Fibroblast of skin of left biceps (primary cell): Measurements from ENCODE around the gene OTP.

Experiments used
- DNase-seq, 2 experiments: peaks; one replicate each; pipeline ENCODE4 v3.0.0-alpha.2; 2013; ENCODE audit warnings: low read depth in 2 of 2

The OTP gene

GRCh38 chr5:77640589-77641396, 2.3 kb upstream of the OTP start:
- DNase-seq: no peak

DNA sequence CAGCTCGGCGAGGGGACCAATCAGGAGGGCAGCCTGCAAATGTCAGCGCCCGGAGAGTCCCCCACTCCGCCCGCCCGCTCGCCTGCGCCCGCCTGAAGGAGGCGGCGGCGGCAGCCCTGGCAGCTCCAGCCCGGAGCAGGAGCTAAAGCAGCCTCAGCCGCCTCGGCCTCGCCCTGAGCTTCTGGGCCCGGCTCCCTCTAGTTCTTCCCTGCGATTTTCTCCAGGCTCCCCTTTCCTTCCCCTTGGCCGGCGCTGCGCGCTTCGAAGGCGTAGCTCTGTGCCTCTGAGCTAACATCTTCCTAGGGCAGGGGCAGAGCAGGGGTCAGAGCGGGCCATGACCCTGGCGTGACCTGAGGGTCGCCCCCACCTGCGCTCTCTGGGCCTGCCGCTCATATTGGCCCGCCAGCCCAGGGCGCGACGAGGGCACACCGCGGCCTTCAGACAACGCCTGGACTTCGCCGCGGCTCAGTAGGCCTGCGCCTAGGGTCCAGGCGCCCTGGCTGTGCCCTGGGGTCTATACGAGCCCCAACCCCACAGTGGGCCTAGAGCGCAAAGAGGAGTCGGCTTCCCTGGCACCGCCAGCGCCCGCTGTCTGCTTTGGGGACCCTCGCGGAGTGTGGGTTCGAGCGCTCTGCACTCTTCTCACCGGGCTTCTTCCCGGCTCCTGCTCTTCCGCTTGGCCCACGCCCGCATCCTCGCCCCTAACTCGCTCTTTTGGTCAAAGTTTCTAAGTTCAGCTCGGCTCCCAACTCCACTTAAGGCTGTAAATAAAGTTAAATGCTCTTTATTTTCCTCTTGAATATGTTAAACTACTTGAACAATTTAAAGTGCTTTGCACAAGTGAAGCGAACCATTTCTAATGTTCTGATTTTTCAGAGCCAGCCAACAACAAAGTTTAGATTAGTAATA, 504 bp upstream of the OTP start:
- no peak for DNase-seq

GRCh38 chr5:77637170-77637997, 1.1 kb downstream of the OTP start:
- no peak for DNase-seq

GRCh38 chr5:77636641-77637169, 1.8 kb downstream of the OTP start:
- no peak for DNase-seq

- no peak for DNase-seq
Observed at GRCh38 chr5:77635917-77636640, 2.4 kb downstream of the OTP start.

GRCh38 chr5:77635067-77635916, 3.2 kb downstream of the OTP start:
- DNase-seq: no peak

- DNase-seq: no peak
Observed at GRCh38 chr5:77633709-77634108, 4.8 kb downstream of the OTP start.

- DNase-seq: no peak
Observed at GRCh38 chr5:77633207-77633675, 5.3 kb downstream of the OTP start.

DNA sequence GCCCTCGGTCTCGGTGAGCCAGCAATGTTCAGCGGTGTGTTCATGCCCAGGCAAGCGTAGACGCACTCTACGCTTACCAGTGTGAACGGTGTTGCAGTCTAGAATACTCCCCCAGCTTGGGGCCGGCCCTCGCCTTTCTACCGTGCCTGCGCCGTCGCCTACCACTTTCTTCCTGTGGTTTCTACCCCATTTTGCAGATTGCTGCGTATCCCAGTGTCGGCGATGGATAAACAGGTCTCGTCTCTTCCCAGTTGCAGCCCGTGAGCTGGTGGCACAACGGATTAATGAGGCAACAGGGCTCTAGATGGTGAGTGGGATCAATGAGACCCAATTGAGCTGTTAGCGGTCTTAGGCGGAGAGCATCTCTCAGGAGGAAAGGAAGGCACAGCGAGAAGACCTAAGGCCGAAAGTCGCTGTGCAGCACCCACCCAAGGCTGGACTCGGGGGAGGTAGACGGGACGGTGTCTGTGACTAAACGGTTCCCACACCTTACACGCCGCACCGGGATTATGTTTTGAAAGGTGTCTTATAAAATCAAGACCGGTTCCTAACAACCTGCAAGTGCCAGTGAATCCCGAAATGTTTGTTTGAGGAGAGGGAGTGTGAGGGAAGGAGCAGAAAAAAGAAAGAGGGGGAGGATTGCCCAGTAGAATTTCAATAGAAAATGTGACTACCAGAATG, 5.8 kb downstream of the OTP start:
- DNase-seq: no peak

DNA sequence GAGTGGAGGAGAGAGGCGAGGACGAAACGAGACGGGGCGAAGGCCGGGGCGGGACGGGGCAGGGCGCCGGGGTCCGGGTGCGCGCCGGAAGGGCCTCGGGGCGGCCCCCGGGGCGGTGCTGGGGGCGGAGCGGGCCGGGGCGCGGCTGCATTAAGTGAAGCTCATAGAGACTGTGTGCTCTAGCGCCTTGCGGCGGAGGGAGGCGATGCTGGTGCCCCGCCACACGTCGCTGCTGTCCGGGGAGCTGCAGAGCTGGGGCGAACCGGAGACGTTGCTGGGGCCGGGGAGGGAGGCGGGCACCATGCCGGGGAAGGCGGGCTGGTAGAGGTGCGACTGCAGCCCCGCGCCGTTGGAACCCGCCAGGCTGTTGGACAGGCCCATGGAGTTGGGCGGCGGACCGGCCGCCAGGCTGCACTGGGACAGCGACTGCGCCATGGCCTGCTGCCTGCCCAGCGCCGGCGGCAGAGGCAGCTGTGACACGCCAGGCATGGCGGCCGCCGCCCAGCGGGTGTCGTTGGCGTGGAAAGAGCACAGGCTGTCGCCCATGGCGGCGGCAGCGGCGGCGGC, 8.3 kb downstream of the OTP start:
- DNase-seq: no peak

DNA sequence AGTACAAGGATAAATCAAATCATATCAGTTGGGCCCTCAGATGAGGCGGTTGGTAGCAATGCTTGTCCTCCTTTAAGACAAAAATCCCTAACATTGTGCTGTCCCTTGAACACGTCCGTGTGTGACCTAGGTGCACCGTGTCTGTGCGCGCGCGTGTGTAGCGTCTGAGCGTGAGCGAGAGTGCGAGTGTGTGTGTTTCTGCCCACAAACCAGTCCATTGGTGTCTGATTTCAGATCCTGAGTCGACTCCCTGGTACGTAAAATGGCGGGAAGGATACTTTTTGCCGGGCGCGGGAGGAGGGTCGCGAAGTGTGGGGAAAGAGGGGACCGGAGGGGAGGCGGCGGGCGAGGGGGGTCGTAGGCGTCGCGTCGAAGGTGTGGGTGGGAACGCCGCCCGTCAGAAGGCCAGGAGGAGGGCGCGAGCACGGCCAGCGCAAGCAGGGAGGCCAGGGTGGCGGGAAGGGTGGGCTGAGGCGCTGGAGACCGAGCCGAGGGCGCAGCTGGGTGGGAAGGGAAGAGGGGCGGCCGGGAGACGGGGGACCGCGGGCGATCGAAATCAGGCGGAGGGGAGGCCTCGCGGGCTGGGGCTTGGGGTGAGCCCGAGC, 8.9 kb downstream of the OTP start:
- DNase-seq: no peak

DNA sequence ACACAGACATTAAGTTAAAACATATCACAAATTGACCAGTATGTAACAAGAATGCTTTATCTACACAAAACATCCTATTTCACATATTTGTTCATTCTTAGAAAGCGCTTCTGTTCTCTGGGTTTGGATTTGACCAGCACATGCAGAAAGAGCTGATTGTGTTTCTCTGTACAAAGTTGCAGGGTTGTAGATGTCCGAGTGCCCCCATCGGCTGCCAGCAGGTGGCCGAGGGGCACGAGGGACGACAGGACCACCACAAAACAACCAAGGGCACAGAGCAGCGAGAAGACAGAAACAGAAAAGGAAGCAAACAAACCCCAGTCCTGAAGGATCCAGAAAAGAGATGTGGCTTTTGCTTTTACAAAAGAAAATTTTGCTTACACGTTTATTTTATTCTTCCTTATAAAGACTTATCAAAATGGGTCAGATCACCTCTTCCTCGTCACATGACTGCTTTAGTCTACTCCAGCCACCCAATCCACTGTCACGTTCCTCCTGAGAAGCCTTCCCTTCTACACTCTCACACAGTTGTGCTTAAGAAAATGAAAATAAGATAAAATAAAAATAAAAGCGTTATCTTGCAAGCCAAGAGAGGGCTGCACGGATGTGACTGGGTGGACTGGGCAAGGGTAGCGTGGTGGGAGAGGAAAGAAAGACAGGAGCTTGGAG, 9.5 kb downstream of the OTP start:
- no peak for DNase-seq

- no peak for DNase-seq
Observed at GRCh38 chr5:77627869-77628674, 10.4 kb downstream of the OTP start.

- DNase-seq: no peak
Observed at GRCh38 chr5:77623203-77623740, 15.2 kb downstream of the OTP start.

- DNase-seq: no peak
Observed at GRCh38 chr5:77621440-77621839, 17.1 kb downstream of the OTP start.

DNA sequence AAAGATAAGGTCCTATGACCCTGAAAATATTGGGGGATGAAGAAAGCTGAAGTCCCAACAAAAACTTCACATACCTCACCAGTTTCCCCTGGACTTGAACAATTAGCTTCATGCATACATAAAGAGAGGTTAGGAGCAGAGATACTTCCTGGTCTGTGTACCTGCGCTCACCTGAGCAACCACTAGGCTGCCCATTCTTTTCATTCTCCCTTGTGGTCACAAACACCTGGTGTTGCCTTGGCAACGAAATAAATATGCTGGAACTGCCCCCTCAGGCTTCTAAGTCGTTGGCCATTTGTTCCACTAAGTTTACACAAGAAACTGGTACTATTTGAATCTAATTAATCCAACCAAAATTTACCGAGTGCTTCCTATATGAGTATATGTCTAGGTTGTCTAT, 18.1 kb downstream of the OTP start:
- no peak for DNase-seq

- no peak for DNase-seq
Observed at GRCh38 chr5:77616920-77617319, 21.6 kb downstream of the OTP start.
